Muscle of leg (tissue), 11 donors: ENCODE measurements around the gene IWS1. TPM values are rescaled to one million over a fixed set of nuclear protein-coding genes. Genes with fewer than 3 reads are reported as not detected.

Source experiments
- DNase-seq: peaks from one replicate; pipeline ENCODE4 v3.0.0; 2013
- H3K27ac ChIP-seq: one replicate; pipeline ENCODE4 v1.5.1; 2013; ENCODE audit warnings: mild to moderate bottlenecking, low read length, control low read depth
- H3K27me3 ChIP-seq: one replicate; pipeline ENCODE4 v1.6.1; 2013; ENCODE audit warnings: low read length; ENCODE audit not compliant: control insufficient read depth, insufficient read depth
- H3K36me3 ChIP-seq: one replicate; pipeline ENCODE4 v1.6.1; 2013; ENCODE audit warnings: low read length; ENCODE audit not compliant: control insufficient read depth, insufficient read depth
- H3K4me1 ChIP-seq: one replicate; pipeline ENCODE4 v1.6.1; 2013; ENCODE audit warnings: low read length; ENCODE audit not compliant: control insufficient read depth, insufficient read depth
- H3K4me3 ChIP-seq: one replicate; pipeline ENCODE4 v1.5.1; 2013; ENCODE audit warnings: low read length, control low read depth
- H3K9me3 ChIP-seq: replicated peaks from 2 replicates; pipeline ENCODE4 v1.6.1; 2013; ENCODE audit warnings: low read depth, low read length; ENCODE audit not compliant: control insufficient read depth
- WGBS: methylation state at CpG from one replicate; pipeline ENCODE4 v1.1.5; 2013; ENCODE audit warnings: missing lambda C conversion rate; ENCODE audit not compliant: insufficient coverage; 5-methylcytosine and 5-hydroxymethylcytosine counted together
- polyA plus RNA-seq, 8 donors: library from polyadenylated mRNA; unstranded; fragments of 120-200 nt; gene quantifications; one replicate each; pipeline versions ENCODE4 v1.2.1 to v1.2.3, GENCODE V29; 2013; ENCODE audit warnings: inconsistent platforms in 1 of 8, low replicate concordance in 1 of 8; ENCODE audit not compliant: insufficient read length in 8 of 8, insufficient read depth in 1 of 8
- total RNA-seq: library from RNA; stranded (reverse); fragments of 120-200 nt; gene quantifications from one replicate; pipeline ENCODE4 v1.2.4, GENCODE V29; 2013

Gene IWS1
- total and polyA plus RNA-seq, 9 donors: 43.0 to 58.5 (median 48.7) TPM

- WGBS: no CpG with 5 or more reads among the region's 2 CpGs
- H3K4me1 ChIP-seq: peaks cover 14% of the 10 kb centered on the region
These were observed 8.8 kb downstream of the IWS1 start for GRCh38 chr2:127517465-127517864.

GRCh38 chr2:127516041-127516762, 10.1 kb downstream of the IWS1 start:
- Histone ChIP-seq H3K27me3 (no peaks in the 10 kb centered on the region), H3K4me3 (no peak overlapping the region), H3K36me3 (peaks cover 22% of the 10 kb centered on the region), H3K27ac (peak overlapping the region; percentile 61), H3K9me3 (no peaks in the 10 kb centered on the region), H3K4me1 (peaks cover 14% of the 10 kb centered on the region)
- WGBS: 100% methylated on average over 1 of the region's 14 CpGs
- peak; percentile 78 for DNase-seq

More at GRCh38 chr2:127517465-127517864, 8.8 kb downstream of the IWS1 start:
- no peak for DNase-seq
- Histone ChIP-seq H3K27me3 (no peaks in the 10 kb centered on the region), H3K36me3 (peaks cover 24% of the 10 kb centered on the region), H3K4me3 (no peak overlapping the region), H3K9me3 (no peaks in the 10 kb centered on the region), H3K27ac (no peak overlapping the region)

GRCh38 chr2:127515383-127515915, 10.8 kb downstream of the IWS1 start:
- H3K4me3 ChIP-seq: no peak overlapping the region
- H3K4me1 ChIP-seq: peaks cover 14% of the 10 kb centered on the region
- H3K9me3 ChIP-seq: no peaks in the 10 kb centered on the region
- 58% methylated on average over 4 of the region's 6 CpGs for WGBS
- peak; percentile 35 for DNase-seq
- H3K36me3 ChIP-seq: peaks cover 22% of the 10 kb centered on the region
- H3K27me3 ChIP-seq: no peaks in the 10 kb centered on the region
- peak overlapping the region; percentile 61 for H3K27ac ChIP-seq

- H3K9me3 ChIP-seq: no peaks in the 10 kb centered on the region
- peaks cover 14% of the 10 kb centered on the region for H3K4me1 ChIP-seq
- no peak overlapping the region for H3K4me3 ChIP-seq
- H3K36me3 ChIP-seq: peaks cover 19% of the 10 kb centered on the region
- WGBS: 82% methylated on average over 13 of the region's 13 CpGs
- peak; percentile 37 for DNase-seq
- no peaks in the 10 kb centered on the region for H3K27me3 ChIP-seq
- peak overlapping the region; percentile 56 for H3K27ac ChIP-seq
These were observed 11.8 kb downstream of the IWS1 start for GRCh38 chr2:127514485-127514884.

DNA sequence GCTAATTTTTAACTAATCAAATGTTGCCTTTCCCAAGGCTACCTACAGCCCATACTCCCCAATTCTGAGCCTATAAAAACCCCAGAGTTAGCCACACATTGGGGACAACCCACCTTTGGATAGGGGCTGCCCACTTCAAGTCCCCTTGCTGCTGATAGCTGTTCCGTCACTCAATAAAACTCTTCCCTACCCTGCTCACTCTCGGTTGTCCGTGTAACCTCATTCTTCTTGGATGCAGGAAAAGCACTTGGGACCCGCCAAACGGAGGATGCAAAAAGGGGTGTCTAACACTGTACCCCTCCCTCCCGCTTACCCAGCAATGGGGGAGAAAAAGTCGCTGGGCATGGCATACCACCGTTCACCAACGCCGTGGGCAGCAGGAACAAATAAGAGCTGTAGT, 12.2 kb downstream of the IWS1 start:
- H3K9me3 ChIP-seq: no peaks in the 10 kb centered on the region
- 80% methylated on average over 8 of the region's 10 CpGs for WGBS
- H3K27ac ChIP-seq: peak overlapping the region; percentile 56
- DNase-seq: no peak
- H3K4me1 ChIP-seq: peaks cover 14% of the 10 kb centered on the region
- H3K4me3 ChIP-seq: no peak overlapping the region
- H3K27me3 ChIP-seq: no peaks in the 10 kb centered on the region
- H3K36me3 ChIP-seq: peaks cover 19% of the 10 kb centered on the region

DNA sequence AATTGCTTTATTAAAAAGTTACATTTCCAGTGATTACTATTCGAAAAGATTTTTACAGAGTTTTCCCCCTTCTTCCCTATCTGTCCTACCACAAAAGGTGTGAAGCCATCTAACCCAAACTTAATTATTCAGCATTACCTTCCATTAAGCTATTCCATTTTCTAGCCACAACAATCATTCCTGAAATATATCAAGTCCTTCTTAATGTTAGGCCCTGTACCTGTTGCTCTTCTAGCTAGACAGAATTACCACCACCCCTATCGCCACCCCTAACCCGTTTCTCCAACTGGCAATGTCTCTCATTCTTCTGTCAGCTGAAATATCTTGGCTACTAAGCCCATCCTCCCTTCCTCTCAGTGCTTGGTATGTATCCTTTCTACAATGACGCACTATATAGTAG, 13.9 kb downstream of the IWS1 start:
- Histone ChIP-seq H3K27ac (no peak overlapping the region), H3K4me1 (peaks cover 20% of the 10 kb centered on the region), H3K9me3 (no peaks in the 10 kb centered on the region), H3K27me3 (no peaks in the 10 kb centered on the region), H3K36me3 (peaks cover 13% of the 10 kb centered on the region), H3K4me3 (no peak overlapping the region)
- WGBS: 86% methylated on average over 3 of the region's 4 CpGs
- DNase-seq: no peak

DNA sequence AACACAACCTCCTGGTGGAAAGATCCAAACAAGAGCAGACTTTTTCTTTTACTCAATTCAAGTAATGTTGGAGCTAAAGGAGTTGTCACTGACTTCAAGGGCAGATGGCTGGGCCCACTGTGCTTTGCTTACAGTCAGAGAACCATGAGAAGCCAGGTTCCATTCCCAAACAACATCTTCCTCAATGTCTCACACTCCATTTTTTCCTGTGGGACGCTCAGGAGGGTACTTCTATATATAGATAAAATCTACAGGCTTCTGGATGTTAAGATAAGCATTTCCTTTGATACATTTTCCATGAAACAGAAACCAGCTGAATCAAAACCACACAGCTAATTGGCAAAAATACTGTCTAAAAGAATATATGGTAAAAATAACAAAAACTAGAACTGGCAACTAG, 14.4 kb downstream of the IWS1 start:
- Histone ChIP-seq H3K27me3 (no peaks in the 10 kb centered on the region), H3K9me3 (no peaks in the 10 kb centered on the region), H3K27ac (no peak overlapping the region), H3K36me3 (peaks cover 13% of the 10 kb centered on the region), H3K4me3 (no peak overlapping the region), H3K4me1 (peaks cover 20% of the 10 kb centered on the region)
- no peak for DNase-seq
- no CpG with 5 or more reads among the region's 1 CpG for WGBS

GRCh38 chr2:127511090-127511695, 15.1 kb downstream of the IWS1 start:
- Histone ChIP-seq H3K27me3 (no peaks in the 10 kb centered on the region), H3K36me3 (peaks cover 9% of the 10 kb centered on the region), H3K27ac (no peak overlapping the region), H3K9me3 (no peaks in the 10 kb centered on the region), H3K4me3 (no peak overlapping the region), H3K4me1 (peaks cover 20% of the 10 kb centered on the region)
- WGBS: 100% methylated on average over 1 of the region's 6 CpGs
- DNase-seq: no peak

GRCh38 chr2:127510073-127510472, 16.2 kb downstream of the IWS1 start:
- no peaks in the 10 kb centered on the region for H3K27me3 ChIP-seq
- no peak overlapping the region for H3K4me3 ChIP-seq
- no peak for DNase-seq
- H3K4me1 ChIP-seq: peaks cover 16% of the 10 kb centered on the region
- no peaks in the 10 kb centered on the region for H3K9me3 ChIP-seq
- H3K27ac ChIP-seq: no peak overlapping the region
- H3K36me3 ChIP-seq: peaks cover 9% of the 10 kb centered on the region
- WGBS: 61% methylated on average over 2 of the region's 2 CpGs

GRCh38 chr2:127508631-127509034, 17.7 kb downstream of the IWS1 start:
- Histone ChIP-seq H3K4me1 (peaks cover 6% of the 10 kb centered on the region), H3K36me3 (peaks cover 11% of the 10 kb centered on the region), H3K4me3 (no peak overlapping the region), H3K27me3 (no peaks in the 10 kb centered on the region), H3K27ac (no peak overlapping the region), H3K9me3 (no peaks in the 10 kb centered on the region)
- DNase-seq: peak; percentile 84
- 0% methylated on average over 1 of the region's 3 CpGs for WGBS
